RWPE2 (cell line): ENCODE results near the gene PTPN20.

Source experiments
- ATAC-seq: fragments of 200-7000 bp; cut with Tn5 transposase; 3 replicates; pipeline ENCODE4 v1.9.1; 2021; ENCODE audit warnings: low read depth
- DNase-seq: peaks from one replicate; pipeline ENCODE4 v3.0.0-alpha.2; 2020; ENCODE audit warnings: low spot score
- H3K27ac ChIP-seq: fragments of 450-650 bp; 2 replicates; pipeline ENCODE4 v1.5.1; 2017; ENCODE audit warnings: mild to moderate bottlenecking; ENCODE audit not compliant: poor library complexity, severe bottlenecking
- H3K27me3 ChIP-seq: fragments of 250-450 bp; sonication (Bioruptor Pico); 2 replicates; pipeline ENCODE4 v1.5.1; 2021; ENCODE audit warnings: mild to moderate bottlenecking, moderate library complexity; ENCODE audit not compliant: insufficient read depth, poor library complexity, severe bottlenecking
- H3K36me3 ChIP-seq: fragments of 250-450 bp; sonication (Bioruptor Pico); 2 replicates; pipeline ENCODE4 v1.5.1; 2020; ENCODE audit warnings: low read depth, mild to moderate bottlenecking, moderate library complexity
- H3K4me1 ChIP-seq: fragments of 250-450 bp; sonication (Bioruptor Pico); 2 replicates; pipeline ENCODE4 v1.5.1; 2021; ENCODE audit warnings: mild to moderate bottlenecking, moderate library complexity; ENCODE audit not compliant: insufficient read depth, poor library complexity, severe bottlenecking
- H3K4me3 ChIP-seq: fragments of 250-450 bp; sonication (Bioruptor Pico); 2 replicates; pipeline ENCODE4 v1.5.1; 2021; ENCODE audit warnings: mild to moderate bottlenecking, moderate library complexity; ENCODE audit not compliant: severe bottlenecking
- H3K9me3 ChIP-seq: fragments of 250-450 bp; sonication (Bioruptor Pico); 2 replicates; pipeline ENCODE4 v1.5.1; 2021; ENCODE audit warnings: mild to moderate bottlenecking, moderate library complexity; ENCODE audit not compliant: severe bottlenecking
- CTCF ChIP-seq: fragments of 450-650 bp; IDR thresholded peaks from one replicate; pipeline ENCODE4 v1.5.1; 2017; ENCODE audit warnings: mild to moderate bottlenecking, moderate library complexity; ENCODE audit not compliant: poor library complexity, severe bottlenecking

Gene PTPN20

GRCh38 chr10:47038881-47039561 lies 127.8 kb downstream of the PTPN20 start:
- H3K9me3 ChIP-seq, result no peaks in the 10 kb centered on the region
- TF ChIP-seq CTCF, result no peak
- H3K27me3 ChIP-seq, result no peaks in the 10 kb centered on the region
- DNase-seq (no peak), ATAC-seq (no peak)
- H3K4me3 ChIP-seq, result no peak overlapping the region
- H3K4me1 ChIP-seq, result no peaks in the 10 kb centered on the region
- no peaks in the 10 kb centered on the region for H3K36me3 ChIP-seq
- H3K27ac ChIP-seq, result no peak overlapping the region

DNA sequence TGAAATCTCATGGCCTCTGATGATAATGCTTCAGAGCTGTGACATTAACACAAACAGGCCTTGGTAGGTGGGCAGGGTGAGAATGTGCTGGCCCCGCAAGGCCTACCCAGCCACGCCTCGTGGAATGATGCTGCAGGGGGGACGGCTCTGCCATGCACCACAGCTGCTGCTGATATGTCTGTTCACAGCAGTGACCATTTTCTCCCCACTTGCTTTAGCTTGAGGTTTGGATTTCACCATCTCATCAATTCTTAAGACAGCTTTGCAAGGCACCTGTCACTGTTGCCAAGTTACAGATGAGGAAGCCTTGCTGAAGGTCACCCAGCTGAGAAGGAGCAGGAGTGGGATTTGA lies 128.3 kb downstream of the PTPN20 start:
- no peak for ATAC-seq

GRCh38 chr10:47040041-47040491 lies 128.8 kb downstream of the PTPN20 start:
- no peak for TF ChIP-seq CTCF
- no peak overlapping the region for H3K27ac ChIP-seq
- H3K36me3 ChIP-seq, result no peaks in the 10 kb centered on the region
- ATAC-seq, result no peak
- no peaks in the 10 kb centered on the region for H3K27me3 ChIP-seq
- DNase-seq, result no peak
- no peak overlapping the region for H3K4me3 ChIP-seq
- no peaks in the 10 kb centered on the region for H3K9me3 ChIP-seq
- H3K4me1 ChIP-seq, result no peaks in the 10 kb centered on the region

More for the DNA sequence above, 128.3 kb downstream of the PTPN20 start:
- no peak for DNase-seq
- Histone ChIP-seq H3K27ac (no peak overlapping the region), H3K4me3 (no peak overlapping the region), H3K36me3 (no peaks in the 10 kb centered on the region), H3K27me3 (no peaks in the 10 kb centered on the region), H3K4me1 (no peaks in the 10 kb centered on the region), H3K9me3 (no peaks in the 10 kb centered on the region)
- TF ChIP-seq CTCF, result no peak

- H3K4me1 ChIP-seq, result no peaks in the 10 kb centered on the region
- ATAC-seq (no peak), DNase-seq (no peak)
- no peak for TF ChIP-seq CTCF
- H3K4me3 ChIP-seq, result no peak overlapping the region
- H3K9me3 ChIP-seq, result no peaks in the 10 kb centered on the region
- H3K27me3 ChIP-seq, result no peaks in the 10 kb centered on the region
- H3K27ac ChIP-seq, result no peak overlapping the region
- no peaks in the 10 kb centered on the region for H3K36me3 ChIP-seq
Observed at GRCh38 chr10:47040681-47041080, 129.5 kb downstream of the PTPN20 start.

GRCh38 chr10:47041396-47042198 lies 130.4 kb downstream of the PTPN20 start:
- Histone ChIP-seq H3K36me3 (no peaks in the 10 kb centered on the region), H3K4me3 (no peak overlapping the region), H3K9me3 (no peaks in the 10 kb centered on the region), H3K27ac (no peak overlapping the region), H3K4me1 (no peaks in the 10 kb centered on the region), H3K27me3 (no peaks in the 10 kb centered on the region)
- TF ChIP-seq CTCF, result no peak
- ATAC-seq (no peak), DNase-seq (no peak)
